Gastroesophageal sphincter (tissue), 3 donors: Measurements from ENCODE around the gene PARP6.

Experiments used
- POLR2A ChIP-seq, 2 donors: fragments of 450-650 bp; IDR thresholded peaks; one replicate each; pipeline ENCODE4 v1.6.1; 2017; ENCODE audit warnings: antibody characterized with exemption in 2 of 2, mild to moderate bottlenecking in 2 of 2, moderate library complexity in 1 of 2
- POLR2AphosphoS5 ChIP-seq: sonication (generic); formaldehyde crosslinking; IDR thresholded peaks from one replicate; pipeline ENCODE4 v1.6.1; 2017; ENCODE audit warnings: antibody characterized with exemption
- TF ChIP-seq, protein P1 (sequence below), 4 experiments: fragments of 200-600 bp in 2 of 4; fragments of 450-650 bp in 2 of 4; sonication (generic) in 1 of 4; IDR thresholded peaks; one replicate each; pipeline ENCODE4 v1.5.1; 2017 to 2019; ENCODE audit warnings: antibody characterized with exemption in 4 of 4, mild to moderate bottlenecking in 2 of 4, moderate library complexity in 2 of 4

DNA sequence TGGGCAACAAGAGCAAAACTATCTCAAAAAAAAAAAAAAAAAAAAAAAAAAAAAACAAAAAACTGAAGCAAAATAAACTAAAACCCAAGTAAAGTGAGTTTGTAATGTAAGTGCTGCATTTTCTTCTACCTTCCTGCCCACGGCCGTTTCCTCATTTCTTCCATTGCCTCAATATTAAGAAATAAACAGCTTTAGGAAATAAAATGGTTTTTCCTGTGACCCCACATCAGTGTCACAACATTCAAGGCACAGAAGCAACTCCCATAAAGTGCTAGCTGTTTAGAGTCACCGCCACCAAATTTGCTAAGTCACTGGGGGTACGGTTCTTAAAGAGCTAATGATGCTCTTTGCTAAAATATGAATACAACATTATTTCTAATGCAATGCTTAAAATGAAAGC lies 44.6 kb downstream of the PARP6 start:
- TF ChIP-seq, protein P1, sequence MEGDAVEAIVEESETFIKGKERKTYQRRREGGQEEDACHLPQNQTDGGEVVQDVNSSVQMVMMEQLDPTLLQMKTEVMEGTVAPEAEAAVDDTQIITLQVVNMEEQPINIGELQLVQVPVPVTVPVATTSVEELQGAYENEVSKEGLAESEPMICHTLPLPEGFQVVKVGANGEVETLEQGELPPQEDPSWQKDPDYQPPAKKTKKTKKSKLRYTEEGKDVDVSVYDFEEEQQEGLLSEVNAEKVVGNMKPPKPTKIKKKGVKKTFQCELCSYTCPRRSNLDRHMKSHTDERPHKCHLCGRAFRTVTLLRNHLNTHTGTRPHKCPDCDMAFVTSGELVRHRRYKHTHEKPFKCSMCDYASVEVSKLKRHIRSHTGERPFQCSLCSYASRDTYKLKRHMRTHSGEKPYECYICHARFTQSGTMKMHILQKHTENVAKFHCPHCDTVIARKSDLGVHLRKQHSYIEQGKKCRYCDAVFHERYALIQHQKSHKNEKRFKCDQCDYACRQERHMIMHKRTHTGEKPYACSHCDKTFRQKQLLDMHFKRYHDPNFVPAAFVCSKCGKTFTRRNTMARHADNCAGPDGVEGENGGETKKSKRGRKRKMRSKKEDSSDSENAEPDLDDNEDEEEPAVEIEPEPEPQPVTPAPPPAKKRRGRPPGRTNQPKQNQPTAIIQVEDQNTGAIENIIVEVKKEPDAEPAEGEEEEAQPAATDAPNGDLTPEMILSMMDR (IDR thresholded peaks at IDR 0.05), result no peak
- no peak for TF ChIP-seq POLR2A (IDR thresholded peaks at IDR 0.05)
- no peak for TF ChIP-seq POLR2AphosphoS5
